Activated CD4-positive, alpha-beta T cell treated with anti-CD3 and anti-CD28 coated beads for 4 hours (primary cell): ENCODE data around the gene SNX5.

ENCODE experiments used
- DNase-seq, 2 donors: peaks; one replicate each; pipeline ENCODE4 v3.0.0-alpha.2; 2020

Gene SNX5

DNA sequence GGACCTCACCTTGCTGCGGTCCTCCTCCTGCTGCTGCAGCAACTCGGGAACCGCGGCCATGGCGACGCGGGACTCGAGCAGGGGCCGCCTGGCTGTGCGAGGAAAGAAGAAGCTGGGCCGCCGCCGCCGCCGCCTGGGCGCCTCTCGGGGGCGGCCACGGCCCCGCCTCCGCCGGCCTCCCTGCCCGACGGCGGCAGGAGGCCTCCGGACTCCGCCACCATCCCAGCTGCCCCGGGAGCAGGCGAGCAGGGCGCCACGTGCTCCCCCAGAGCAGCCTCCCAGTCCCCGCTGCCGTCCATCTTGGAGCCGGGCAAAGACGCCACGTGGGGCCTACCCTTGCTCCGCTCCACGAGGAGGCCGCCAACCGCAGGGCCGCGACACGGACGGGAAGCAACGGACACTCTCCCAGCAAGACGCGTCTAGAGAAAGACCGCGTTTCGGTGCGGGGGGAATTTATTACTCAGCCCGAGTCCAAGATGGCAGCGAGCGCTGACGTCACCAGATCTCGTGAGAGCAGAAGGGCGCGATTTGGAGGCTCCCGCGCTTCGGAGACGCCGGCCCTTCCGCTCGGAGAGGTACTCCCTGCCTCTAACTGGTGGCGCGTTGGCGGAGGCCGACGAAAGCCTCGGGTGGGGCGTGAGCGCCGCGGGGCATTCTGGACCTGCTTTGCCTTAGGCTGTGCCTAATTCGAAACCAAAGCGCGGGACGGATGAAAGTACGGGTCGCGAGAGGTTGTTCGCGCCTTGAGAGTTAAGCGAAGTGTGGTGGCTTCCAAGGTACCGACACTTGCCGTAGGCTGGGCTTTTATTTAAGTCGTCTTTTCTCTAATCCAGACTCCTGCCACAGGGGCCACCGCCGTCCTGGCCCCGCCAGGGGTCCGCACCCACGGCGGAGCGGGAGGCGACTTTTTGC, at the start of gene SNX5, which contains the start of gene MGME1:
TSS of gene SNX5 (minus strand) at position 429 of the 912 bp plus-strand sequence. CDS start at position 60, 369 bp downstream.
TSS of gene MGME1 (plus strand) at position 653 of the 912 bp plus-strand sequence. CDS start 842 bp downstream, outside the sequence.
- DNase-seq: peak; percentile 99

GRCh38 chr20:18018100-18018499, 49.5 kb upstream of the SNX5 start:
- no peak for DNase-seq

GRCh38 chr20:18016772-18017171, 48.2 kb upstream of the SNX5 start:
- DNase-seq: no peak

GRCh38 chr20:18014411-18014810, 45.8 kb upstream of the SNX5 start:
- no peak for DNase-seq

DNA sequence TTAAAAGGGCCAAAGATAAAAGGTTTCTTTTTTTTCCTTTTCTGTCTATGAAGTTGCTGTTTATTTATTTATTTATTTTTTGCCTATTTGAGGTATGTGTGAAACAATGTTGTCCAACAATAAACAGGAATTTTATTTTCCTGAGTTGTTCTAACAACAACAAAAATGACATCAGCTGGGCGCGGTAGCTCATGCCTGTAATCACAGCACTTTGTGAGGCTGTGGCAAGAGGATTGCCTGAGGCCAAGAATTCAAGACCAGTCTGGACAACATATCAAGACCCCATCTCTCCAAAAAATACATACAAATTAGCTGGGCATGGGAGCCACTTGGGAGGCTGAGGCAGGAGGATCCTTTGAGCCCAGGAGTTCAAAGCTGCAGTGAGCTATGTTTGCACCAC, 44.3 kb upstream of the SNX5 start:
- DNase-seq: no peak

DNA sequence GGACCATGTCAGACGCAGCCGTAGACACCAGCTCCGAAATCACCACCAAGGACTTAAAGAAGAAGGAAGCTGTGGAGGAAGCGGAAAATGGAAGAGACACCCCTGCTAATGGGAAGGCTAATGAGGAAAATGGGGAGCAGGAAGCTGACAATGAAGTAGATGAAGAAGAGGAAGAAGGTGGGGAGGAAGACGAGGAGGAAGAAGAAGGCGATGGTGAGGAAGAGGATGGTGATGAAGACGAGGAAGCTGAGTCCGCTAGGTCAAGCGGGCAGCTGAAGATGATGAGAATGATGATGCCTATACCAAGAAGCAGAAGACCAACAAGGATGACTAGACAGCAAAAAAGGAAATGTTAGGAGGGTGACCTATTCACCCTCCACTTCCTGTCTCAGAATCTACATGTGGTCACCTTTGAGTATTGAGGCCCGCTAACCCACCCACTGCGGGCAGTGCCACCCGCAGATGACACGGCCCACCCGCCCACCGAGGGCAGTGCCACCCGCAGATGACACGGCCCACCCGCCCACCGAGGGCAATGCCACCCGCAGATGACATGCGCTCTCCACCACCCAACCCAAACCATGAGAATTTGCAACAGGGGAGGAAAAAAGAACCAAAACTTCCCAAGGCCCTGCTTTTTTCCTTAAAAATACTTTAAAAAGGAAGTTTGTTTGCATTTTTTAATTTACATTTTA, 43.5 kb upstream of the SNX5 start:
- DNase-seq: no peak

GRCh38 chr20:18011482-18011881, 42.9 kb upstream of the SNX5 start:
- DNase-seq: no peak

- no peak for DNase-seq
Observed at GRCh38 chr20:18009116-18009515, 40.5 kb upstream of the SNX5 start.

GRCh38 chr20:18007534-18008292, 39.1 kb upstream of the SNX5 start:
- DNase-seq: no peak

DNA sequence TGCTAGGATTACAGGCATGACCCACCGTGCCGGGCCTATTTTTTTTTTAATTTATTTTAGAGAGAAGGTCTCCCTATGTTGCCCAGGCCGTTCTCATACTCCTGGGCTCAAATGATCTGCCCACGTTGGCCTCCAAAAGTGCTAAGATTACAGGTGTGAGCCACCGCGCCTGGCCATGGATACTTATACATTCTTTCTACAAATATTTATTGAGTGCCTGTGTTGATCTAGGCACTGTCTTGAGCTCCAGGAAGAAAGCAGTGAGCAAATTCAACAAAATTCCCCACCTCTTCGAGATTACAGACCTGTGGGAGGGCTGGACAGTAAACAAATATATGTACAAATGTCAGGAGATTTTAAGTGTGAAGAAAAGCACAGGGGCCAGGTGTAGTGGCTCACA, 38.1 kb upstream of the SNX5 start:
- no peak for DNase-seq

- no peak for DNase-seq
Observed at GRCh38 chr20:18005990-18006364, 37.4 kb upstream of the SNX5 start.

- no peak for DNase-seq
Observed at GRCh38 chr20:18005170-18005989, 36.8 kb upstream of the SNX5 start.

GRCh38 chr20:18004384-18005031, 35.9 kb upstream of the SNX5 start:
- no peak for DNase-seq

DNA sequence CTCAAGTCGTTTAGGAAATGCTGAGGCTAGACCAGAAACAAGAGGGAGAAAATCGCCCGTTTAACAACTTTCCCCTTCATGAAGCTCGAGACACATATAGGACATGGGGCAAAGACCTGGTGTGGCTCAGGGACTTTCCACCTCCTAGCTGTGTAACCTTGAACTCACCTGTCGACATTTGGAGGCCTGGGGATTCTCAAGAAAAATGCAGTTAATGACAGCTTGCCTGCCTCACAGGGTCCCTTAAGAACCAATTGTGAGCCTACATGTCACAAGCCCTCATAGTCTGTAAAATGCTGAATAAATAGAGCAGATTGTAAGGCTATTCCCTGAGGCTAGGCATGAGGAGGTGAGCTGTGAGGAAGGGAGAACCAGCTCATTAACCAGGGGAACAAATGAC, 35.3 kb upstream of the SNX5 start:
- no peak for DNase-seq

- no peak for DNase-seq
Observed at GRCh38 chr20:18001131-18001921, 32.7 kb upstream of the SNX5 start.

- no peak for DNase-seq
Observed at GRCh38 chr20:17999566-17999965, 31.0 kb upstream of the SNX5 start.

GRCh38 chr20:17998446-17998845, 29.9 kb upstream of the SNX5 start:
- DNase-seq: no peak

DNA sequence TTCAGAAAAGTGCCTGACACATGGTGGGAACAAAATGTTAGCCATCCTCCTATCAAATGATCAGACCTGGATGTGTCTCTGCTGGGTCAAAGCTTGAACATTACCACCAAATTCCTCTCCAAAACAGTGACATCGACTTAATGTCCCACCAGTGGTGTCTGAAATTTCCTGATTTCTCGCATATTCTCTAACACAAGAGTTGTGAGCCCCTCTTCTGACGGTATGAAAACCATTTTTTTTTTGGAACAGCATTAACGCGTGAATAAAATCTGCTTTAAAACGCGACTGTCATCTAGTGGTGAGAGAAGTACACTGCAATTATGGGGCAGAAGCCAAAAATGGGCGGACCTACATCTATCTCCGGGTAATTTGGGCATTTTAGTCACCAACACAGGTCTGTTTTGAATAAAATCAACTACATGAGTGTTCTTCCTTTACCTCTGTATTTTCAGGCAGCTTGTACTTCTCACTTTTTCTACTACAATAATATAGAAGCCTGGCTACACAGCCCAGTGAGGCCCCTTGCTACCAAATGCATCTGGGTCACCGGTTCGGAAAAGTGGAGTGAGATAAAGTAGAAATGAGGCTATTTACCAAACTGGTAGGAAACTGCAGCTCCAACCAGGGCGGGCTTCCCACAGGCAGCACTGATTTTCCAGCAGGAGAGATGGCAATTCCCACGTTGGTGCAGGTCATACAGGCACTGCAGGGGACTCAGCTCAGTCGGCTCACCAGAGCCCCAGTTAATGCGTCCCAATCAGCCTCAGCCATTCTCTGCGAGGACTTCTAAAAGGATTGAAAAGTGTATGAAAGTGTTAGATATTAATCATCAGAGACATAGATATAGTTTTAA, 27.6 kb upstream of the SNX5 start:
- DNase-seq: peak; percentile 22 to 43

DNA sequence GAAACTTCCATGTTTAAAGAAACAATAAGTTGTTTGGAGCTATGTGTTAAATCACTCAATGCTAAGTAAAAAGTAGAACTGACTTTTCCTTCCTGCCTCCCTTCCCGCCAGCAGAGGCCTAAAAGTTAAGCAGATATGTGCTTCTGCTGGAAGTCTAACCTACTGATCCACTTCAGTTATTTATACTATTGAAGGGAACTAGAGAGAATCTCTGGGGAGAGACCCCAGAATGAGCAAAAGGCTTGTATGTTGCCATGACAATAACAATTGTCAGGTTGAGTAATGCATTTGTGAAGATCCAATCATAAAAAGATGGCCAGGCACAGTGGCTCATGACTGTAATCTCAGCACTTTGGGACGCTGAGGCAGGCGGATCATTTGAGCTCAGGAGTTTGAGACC, 25.0 kb upstream of the SNX5 start:
- no peak for DNase-seq
